Loucy (cell line): ENCODE data around the gene SPAG9.

Experiments
- H2AFZ ChIP-seq: fragments of 200-600 bp; sonication (generic); 2 replicates; pipeline ENCODE4 v1.6.0; 2016; ENCODE audit warnings: antibody characterized with exemption, mild to moderate bottlenecking, low read length, moderate library complexity
- H3F3A ChIP-seq: fragments of 200-600 bp; 2 replicates; pipeline ENCODE4 v1.6.0; 2016; ENCODE audit warnings: antibody characterized with exemption, low read depth, mild to moderate bottlenecking
- H3K27me3 ChIP-seq: fragments of 200-600 bp; sonication (generic); 2 replicates; pipeline ENCODE4 v1.6.1; 2014; ENCODE audit warnings: low read length, mild to moderate bottlenecking; ENCODE audit not compliant: insufficient read depth, poor library complexity, severe bottlenecking
- H3K36me3 ChIP-seq: fragments of 200-600 bp; sonication (generic); 2 replicates; pipeline ENCODE4 v1.6.1; 2016; ENCODE audit warnings: low read length; ENCODE audit not compliant: insufficient read depth
- H3K4me1 ChIP-seq: fragments of 200-600 bp; sonication (generic); 2 replicates; pipeline ENCODE4 v1.5.1; 2014; ENCODE audit warnings: low read length, mild to moderate bottlenecking; ENCODE audit not compliant: insufficient read depth, poor library complexity, severe bottlenecking
- H3K4me2 ChIP-seq: fragments of 200-600 bp; sonication (generic); 2 replicates; pipeline ENCODE4 v1.6.0; 2014; ENCODE audit warnings: antibody characterized with exemption, low read length, low read depth, mild to moderate bottlenecking; ENCODE audit not compliant: poor library complexity, severe bottlenecking
- H3K4me3 ChIP-seq: fragments of 200-600 bp; sonication (generic); 2 replicates; pipeline ENCODE4 v1.5.1; 2014; ENCODE audit warnings: low read length, mild to moderate bottlenecking, mixed read lengths; ENCODE audit not compliant: poor library complexity, severe bottlenecking
- H3K79me2 ChIP-seq: fragments of 200-600 bp; sonication (generic); 2 replicates; pipeline ENCODE4 v1.6.1; 2014; ENCODE audit warnings: low read length; ENCODE audit not compliant: insufficient read depth
- H3K9ac ChIP-seq: fragments of 200-600 bp; sonication (generic); 2 replicates; pipeline ENCODE4 v1.6.0; 2014; ENCODE audit warnings: mild to moderate bottlenecking, low read depth, low read length, moderate library complexity; ENCODE audit not compliant: poor library complexity, severe bottlenecking
- H3K9me2 ChIP-seq: fragments of 200-600 bp; sonication (generic); replicated peaks from 2 replicates; pipeline ENCODE4 v1.6.1; 2016; ENCODE audit warnings: low read depth, low read length, mixed read lengths
- H3K9me3 ChIP-seq: fragments of 200-600 bp; sonication (generic); 2 replicates; pipeline ENCODE4 v1.6.1; 2014; ENCODE audit warnings: mild to moderate bottlenecking, antibody characterized with exemption, low read length, low read depth; ENCODE audit not compliant: insufficient read depth
- H4K20me1 ChIP-seq: fragments of 200-600 bp; sonication (generic); 2 replicates; pipeline ENCODE4 v1.6.0; 2014; ENCODE audit warnings: antibody characterized with exemption, low read length, mild to moderate bottlenecking; ENCODE audit not compliant: insufficient read depth, poor library complexity, severe bottlenecking
- EZH2phosphoT487 ChIP-seq: fragments of 200-600 bp; IDR thresholded peaks from 2 replicates; pipeline ENCODE4 v1.6.1; 2018; ENCODE audit warnings: antibody characterized with exemption, mild to moderate bottlenecking, moderate library complexity, borderline replicate concordance
- TF ChIP-seq, protein P1 (sequence below): fragments of 200-600 bp; sonication (generic); conservative IDR thresholded peaks from 2 replicates; pipeline ENCODE4 v1.5.1; 2014; ENCODE audit warnings: mild to moderate bottlenecking, antibody characterized with exemption, low read length

The SPAG9 gene

DNA sequence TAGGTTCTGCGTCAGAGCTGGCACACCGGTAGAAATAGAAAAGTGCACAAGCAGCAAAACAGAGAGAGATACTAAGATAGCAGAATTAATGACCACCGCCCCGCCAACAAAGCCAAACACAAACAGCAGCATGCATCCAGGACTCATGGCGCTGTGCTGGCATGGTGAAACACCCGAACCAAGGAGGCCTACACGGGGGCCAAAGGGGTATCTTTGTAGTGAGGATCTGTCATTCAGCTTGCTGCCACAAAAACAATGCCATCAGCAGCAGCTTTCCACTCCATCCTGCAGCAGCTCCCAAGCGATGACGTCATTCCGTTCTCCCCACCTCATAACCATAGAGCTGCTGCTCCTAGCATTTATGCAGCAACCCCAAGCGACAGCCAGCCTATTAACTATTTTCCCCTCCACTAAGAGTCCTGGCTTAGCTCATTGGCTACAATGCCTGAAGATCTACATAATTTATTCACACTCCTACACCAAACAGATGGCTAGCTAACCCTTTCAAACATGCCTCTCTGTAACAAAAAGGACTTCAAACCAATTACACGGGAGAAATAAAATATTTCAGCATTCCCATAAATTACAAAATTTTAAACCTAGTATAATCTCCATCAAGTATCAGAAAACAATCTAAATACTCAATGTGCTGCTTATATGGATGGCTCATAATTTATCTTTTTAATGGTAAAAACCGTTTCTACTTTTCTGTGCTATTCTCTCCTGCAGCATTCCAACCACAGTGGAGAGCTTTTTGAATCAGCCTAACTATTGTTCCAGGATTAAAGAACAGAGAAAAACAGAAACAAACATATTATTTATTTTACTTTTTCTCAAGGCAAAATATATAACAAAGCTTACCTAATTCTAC lies 73.9 kb downstream of the SPAG9 start:
- Histone ChIP-seq H3K27me3 (no peaks in the 10 kb centered on the region), H3K36me3 (no peaks in the 10 kb centered on the region; the same call in 1 of the 2 replicates), H2AFZ (no peak overlapping the region), H3K4me2 (no peak overlapping the region), H3K4me1 (no peaks in the 10 kb centered on the region), H3K9me3 (no peaks in the 10 kb centered on the region), H3K9me2 (no peaks in the 10 kb centered on the region), H3F3A (no peaks in the 10 kb centered on the region), H3K9ac (no peak overlapping the region), H3K79me2 (no peaks in the 10 kb centered on the region), H4K20me1 (no peaks in the 10 kb centered on the region), H3K4me3 (no peak overlapping the region)
- TF ChIP-seq, protein P1, sequence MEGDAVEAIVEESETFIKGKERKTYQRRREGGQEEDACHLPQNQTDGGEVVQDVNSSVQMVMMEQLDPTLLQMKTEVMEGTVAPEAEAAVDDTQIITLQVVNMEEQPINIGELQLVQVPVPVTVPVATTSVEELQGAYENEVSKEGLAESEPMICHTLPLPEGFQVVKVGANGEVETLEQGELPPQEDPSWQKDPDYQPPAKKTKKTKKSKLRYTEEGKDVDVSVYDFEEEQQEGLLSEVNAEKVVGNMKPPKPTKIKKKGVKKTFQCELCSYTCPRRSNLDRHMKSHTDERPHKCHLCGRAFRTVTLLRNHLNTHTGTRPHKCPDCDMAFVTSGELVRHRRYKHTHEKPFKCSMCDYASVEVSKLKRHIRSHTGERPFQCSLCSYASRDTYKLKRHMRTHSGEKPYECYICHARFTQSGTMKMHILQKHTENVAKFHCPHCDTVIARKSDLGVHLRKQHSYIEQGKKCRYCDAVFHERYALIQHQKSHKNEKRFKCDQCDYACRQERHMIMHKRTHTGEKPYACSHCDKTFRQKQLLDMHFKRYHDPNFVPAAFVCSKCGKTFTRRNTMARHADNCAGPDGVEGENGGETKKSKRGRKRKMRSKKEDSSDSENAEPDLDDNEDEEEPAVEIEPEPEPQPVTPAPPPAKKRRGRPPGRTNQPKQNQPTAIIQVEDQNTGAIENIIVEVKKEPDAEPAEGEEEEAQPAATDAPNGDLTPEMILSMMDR: no peak
- no peak for TF ChIP-seq EZH2phosphoT487

DNA sequence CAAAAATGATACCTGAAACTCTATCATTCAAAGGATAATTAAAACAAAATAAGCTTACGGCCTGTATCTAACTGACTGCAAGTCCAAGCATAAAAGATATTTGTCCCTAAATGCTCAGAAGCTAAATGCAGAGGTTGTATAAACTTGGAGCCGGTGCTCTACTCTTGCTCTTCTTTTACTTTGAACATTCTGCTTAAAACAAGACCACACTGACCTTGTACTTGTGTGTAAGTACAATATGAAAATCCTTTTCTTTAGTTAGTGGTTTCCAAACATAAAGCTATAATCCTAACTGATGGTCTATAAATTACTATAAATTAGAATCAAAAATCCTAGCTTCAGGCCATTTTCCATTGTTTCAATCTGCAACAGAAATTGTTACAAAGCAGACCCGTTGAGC lies 74.6 kb downstream of the SPAG9 start:
- TF ChIP-seq, protein P1: no peak
- TF ChIP-seq EZH2phosphoT487: no peak
- H2AFZ ChIP-seq: no peak overlapping the region
- no peaks in the 10 kb centered on the region for H3K9me2 ChIP-seq
- H3K27me3 ChIP-seq: no peaks in the 10 kb centered on the region
- H3K9ac ChIP-seq: no peak overlapping the region
- no peaks in the 10 kb centered on the region for H3K79me2 ChIP-seq
- H3K36me3 ChIP-seq: peaks cover 4% of the 10 kb centered on the region; the same call in 1 of the 2 replicates
- no peaks in the 10 kb centered on the region for H3F3A ChIP-seq
- peaks cover 4% of the 10 kb centered on the region for H4K20me1 ChIP-seq
- H3K4me2 ChIP-seq: no peak overlapping the region
- H3K4me3 ChIP-seq: no peak overlapping the region
- no peaks in the 10 kb centered on the region for H3K9me3 ChIP-seq
- no peaks in the 10 kb centered on the region for H3K4me1 ChIP-seq

DNA sequence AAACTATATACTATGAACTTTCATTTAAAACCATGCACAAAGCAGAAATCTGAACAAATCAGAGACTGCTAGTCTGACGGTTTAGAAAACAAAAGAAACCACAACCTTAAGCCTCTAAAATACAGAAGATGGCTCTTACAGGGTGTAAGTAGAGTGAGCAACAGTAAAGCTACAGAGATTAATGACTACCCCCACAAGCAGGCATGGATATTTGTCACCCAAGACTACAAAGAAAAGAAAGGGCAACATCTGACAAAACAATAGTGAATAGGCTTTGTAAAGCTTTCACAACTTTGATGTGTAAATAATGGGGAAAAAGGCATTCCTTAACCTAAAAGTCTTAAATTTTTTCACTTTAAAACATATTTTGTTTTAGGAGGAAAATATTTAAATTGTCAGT lies 75.0 kb downstream of the SPAG9 start:
- Histone ChIP-seq H3K9me3 (no peaks in the 10 kb centered on the region), H3K9me2 (no peaks in the 10 kb centered on the region), H3K4me3 (no peak overlapping the region), H4K20me1 (peaks cover 4% of the 10 kb centered on the region), H3K4me1 (no peaks in the 10 kb centered on the region), H3K36me3 (peaks cover 5% of the 10 kb centered on the region; the same call in 1 of the 2 replicates), H3K79me2 (no peaks in the 10 kb centered on the region), H3K27me3 (no peaks in the 10 kb centered on the region), H3K4me2 (no peak overlapping the region), H2AFZ (no peak overlapping the region), H3F3A (no peaks in the 10 kb centered on the region), H3K9ac (no peak overlapping the region)
- TF ChIP-seq, protein P1: no peak
- no peak for TF ChIP-seq EZH2phosphoT487
